Heart left ventricle (tissue), 16 donors: Measurements from ENCODE around the gene CHMP5. TPM values are rescaled to one million over a fixed set of nuclear protein-coding genes. Genes with fewer than 3 reads are reported as not detected.

Source experiments
- ATAC-seq, 4 donors: fragments of 200-7000 bp; cut with Tn5 transposase; one replicate each; pipeline ENCODE4 v1.9.1; 2020 to 2022; ENCODE audit warnings: moderate library complexity in 4 of 4, mild to moderate bottlenecking in 3 of 4, moderate number of reproducible peaks in 1 of 4
- DNase-seq, 5 donors: peaks; one replicate each; pipeline ENCODE4 v3.0.0-alpha.2; 2020
- H3K27ac ChIP-seq, 12 donors: fragments of 200-600 bp; sonication (generic) in 4 of 12; one replicate each; pipeline versions ENCODE4 v1.5.0 to v1.8.0; 2016 to 2022; ENCODE audit warnings: mild to moderate bottlenecking in 2 of 12
- H3K27me3 ChIP-seq, 9 donors: fragments of 200-600 bp; sonication (generic) in 2 of 9; one replicate each; pipeline versions ENCODE4 v1.5.1 to v1.8.0; 2016 to 2022; ENCODE audit warnings: mild to moderate bottlenecking in 3 of 9
- H3K36me3 ChIP-seq, 9 donors: fragments of 200-600 bp; sonication (generic) in 2 of 9; one replicate each; pipeline versions ENCODE4 v1.5.0 to v1.8.0; 2018 to 2022; ENCODE audit warnings: mild to moderate bottlenecking in 2 of 9
- H3K4me1 ChIP-seq, 12 donors: fragments of 200-600 bp; sonication (generic) in 4 of 12; one replicate each; pipeline versions ENCODE4 v1.5.0 to v1.8.0; 2016 to 2022; ENCODE audit warnings: mild to moderate bottlenecking in 3 of 12
- H3K4me3 ChIP-seq, 12 donors: fragments of 200-600 bp; sonication (generic) in 4 of 12; one replicate each; pipeline versions ENCODE4 v1.5.0 to v1.8.0; 2017 to 2022; ENCODE audit warnings: mild to moderate bottlenecking in 9 of 12, moderate library complexity in 4 of 12
- H3K9me3 ChIP-seq, 12 donors: fragments of 200-600 bp; sonication (generic) in 4 of 12; one replicate each; pipeline versions ENCODE4 v1.5.0 to v1.8.0; 2016 to 2022; ENCODE audit warnings: mild to moderate bottlenecking in 1 of 12
- POLR2A ChIP-seq, 2 donors: fragments of 450-650 bp; IDR thresholded peaks; one replicate each; pipeline ENCODE4 v1.6.1; 2017; ENCODE audit warnings: antibody characterized with exemption in 2 of 2, mild to moderate bottlenecking in 2 of 2, moderate library complexity in 2 of 2
- WGBS, 4 donors: extraction: QIAGEN DNeasy Blood & Tissue Kit in 2 of 4; methylation state at CpG; one replicate each; pipeline versions ENCODE4 v1.1.5 to v1.1.7; 2013 to 2018; 5-methylcytosine and 5-hydroxymethylcytosine counted together
- intact Hi-C, 10 donors: fragments of 100-400 bp; cut with DNase I; formaldehyde crosslinking; loops; one replicate each; pipeline versions ENCODE4 v1.11.1 to v1.14.2; 2022
- polyA plus RNA-seq, 2 donors: library from polyadenylated mRNA; stranded (reverse); fragments of 200-250 nt; gene quantifications; one replicate each; pipeline ENCODE4 v1.2.3, GENCODE V29; 2013
- total RNA-seq, 9 donors: library from RNA; depleted of rRNA in 2 of 9; stranded (reverse); fragments of >200 nt in 2 of 9; fragmentation: NEBNext Ultra II Directional in 3 of 9; extraction: Animal tissue kit (Norgen Biotek cat#: 25700) in 3 of 9; gene quantifications; one replicate each; pipeline versions ENCODE4 v1.1.0 to v1.2.4, GENCODE V29; 2016 to 2023
- TF ChIP-seq, protein P1 (sequence below), 12 donors: fragments of 200-600 bp; sonication (generic) in 4 of 12; IDR thresholded peaks; one replicate each; pipeline versions ENCODE4 v1.5.0 to v1.8.0; 2018 to 2022; ENCODE audit warnings: antibody characterized with exemption in 12 of 12, mild to moderate bottlenecking in 5 of 12
- donor health status: ischemic (EF 13 %, LVEDD 7.1; RV severe dilation, severe dysfunction).
- donor health status: healthy with polysubstance abuse.
- donor health status: DM: no; HTN: yes; CAD: no.
- donor health status: DM: no; HTN: no; CAD: no.
- donor health status: ischemic (EF 25% LVEDD 6.9; RV normal size, moderate dysfunction).
- donor health status: ischemic (EF 25% LVEDD 5.7; RV mildly dilated, moderate dysfunction).
- donor health status: healthy.
- donor health status: DM: yes; HTN: yes; CAD: no.
- donor health status: ischemic (EF 35%, LVEDD 5.7; RV mildly dilated, moderate dysfunction).
- donor health status: nonischemic (EF 11% LVEDD 7.7; RV severe dilation, severe dysfunction).
- donor health status: DM: yes; HTN: yes; CAD: no.
- donor health status: PGD.
- donor health status: ischemic (EF 29% LVEDD 5.4; RV normal size, mild dysfunction).
- donor health status: nonischemic (EF 23%, LVEDD 6.1; RV moderate dilation, normal function).

Gene CHMP5
- total and polyA plus RNA-seq, 11 donors, result 24.7 to 76.5 (median 53.0) TPM

DNA sequence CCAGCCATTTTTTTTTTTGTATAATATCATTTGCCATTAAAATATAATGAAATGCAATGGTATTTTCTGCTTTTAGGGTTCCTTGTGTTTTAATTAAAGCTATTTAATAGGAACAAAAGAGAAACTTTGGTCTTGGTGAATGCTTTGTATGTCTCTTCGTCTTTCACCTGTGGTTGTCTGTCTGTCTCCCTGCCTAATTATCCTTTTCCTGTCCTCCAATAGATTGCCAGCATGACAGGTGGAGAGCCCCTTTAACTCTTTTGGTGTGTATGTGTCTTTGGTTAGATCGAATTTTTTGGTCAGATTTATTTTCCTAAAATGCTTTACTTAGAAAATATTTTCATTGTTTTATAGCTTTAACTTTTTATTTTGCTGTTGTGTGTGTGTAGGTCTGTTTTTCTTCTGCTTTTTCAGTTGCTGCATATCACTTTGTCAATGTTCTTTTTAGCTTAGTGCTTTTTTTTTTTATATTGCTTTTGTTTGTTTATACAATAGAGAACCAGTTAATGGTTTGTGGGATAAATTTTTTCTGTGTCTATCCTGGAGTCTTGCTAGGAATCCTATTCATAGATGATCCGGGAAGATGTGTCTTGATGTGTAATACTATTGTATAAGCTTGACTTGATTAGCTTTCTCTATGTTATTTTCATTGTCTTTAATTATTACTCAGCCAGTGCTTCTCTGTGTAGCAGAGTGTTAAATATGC, 8.6 kb downstream of the CHMP5 start:
- no peaks in the 10 kb centered on the region for H3K4me1 ChIP-seq
- no peak for TF ChIP-seq POLR2A (IDR thresholded peaks at IDR 0.05)
- TF ChIP-seq, protein P1, sequence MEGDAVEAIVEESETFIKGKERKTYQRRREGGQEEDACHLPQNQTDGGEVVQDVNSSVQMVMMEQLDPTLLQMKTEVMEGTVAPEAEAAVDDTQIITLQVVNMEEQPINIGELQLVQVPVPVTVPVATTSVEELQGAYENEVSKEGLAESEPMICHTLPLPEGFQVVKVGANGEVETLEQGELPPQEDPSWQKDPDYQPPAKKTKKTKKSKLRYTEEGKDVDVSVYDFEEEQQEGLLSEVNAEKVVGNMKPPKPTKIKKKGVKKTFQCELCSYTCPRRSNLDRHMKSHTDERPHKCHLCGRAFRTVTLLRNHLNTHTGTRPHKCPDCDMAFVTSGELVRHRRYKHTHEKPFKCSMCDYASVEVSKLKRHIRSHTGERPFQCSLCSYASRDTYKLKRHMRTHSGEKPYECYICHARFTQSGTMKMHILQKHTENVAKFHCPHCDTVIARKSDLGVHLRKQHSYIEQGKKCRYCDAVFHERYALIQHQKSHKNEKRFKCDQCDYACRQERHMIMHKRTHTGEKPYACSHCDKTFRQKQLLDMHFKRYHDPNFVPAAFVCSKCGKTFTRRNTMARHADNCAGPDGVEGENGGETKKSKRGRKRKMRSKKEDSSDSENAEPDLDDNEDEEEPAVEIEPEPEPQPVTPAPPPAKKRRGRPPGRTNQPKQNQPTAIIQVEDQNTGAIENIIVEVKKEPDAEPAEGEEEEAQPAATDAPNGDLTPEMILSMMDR (IDR thresholded peaks at IDR 0.05), result no peak
- H3K36me3 ChIP-seq, result peaks cover 0 to 100% (median 94%) of the 10 kb centered on the region in 9 donors
- DNase-seq (no peak), ATAC-seq (no peak)
- no peaks in the 10 kb centered on the region for H3K9me3 ChIP-seq
- H3K27ac ChIP-seq, result no peak overlapping the region
- H3K4me3 ChIP-seq, result no peak overlapping the region
- intact Hi-C loops, result no loop called here
- WGBS, 4 donors, result 78 to 84% (median 81%) methylated on average over 3 of the region's 3 CpGs
- H3K27me3 ChIP-seq, result no peaks in the 10 kb centered on the region

DNA sequence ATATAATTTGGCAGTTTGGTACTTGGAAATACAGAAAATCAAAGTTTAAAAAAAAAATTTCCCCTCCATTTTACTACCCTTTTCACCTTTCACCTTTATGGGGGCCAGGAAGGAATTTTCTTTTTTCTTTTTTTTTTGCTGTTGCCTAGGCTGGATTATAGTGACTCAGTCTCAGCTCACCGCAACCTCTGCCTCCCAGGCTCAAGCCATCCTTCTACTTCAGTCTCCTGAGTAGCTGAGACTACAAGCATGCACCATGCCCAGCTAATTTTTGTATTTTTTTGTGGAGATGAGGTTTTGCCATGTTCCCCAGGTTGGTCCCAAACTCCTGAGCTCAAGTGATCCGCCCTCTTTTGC, 9.1 kb downstream of the CHMP5 start:
- 70 to 97% (median 95%) methylated on average over 2 of the region's 2 CpGs for WGBS, 4 donors
- H3K36me3 ChIP-seq, result peaks cover 3 to 100% (median 94%) of the 10 kb centered on the region in 9 donors
- no peak for ATAC-seq
- no peaks in the 10 kb centered on the region for H3K9me3 ChIP-seq
- no peak for DNase-seq
- TF ChIP-seq, protein P1 (IDR thresholded peaks at IDR 0.05), result no peak
- no peak for TF ChIP-seq POLR2A (IDR thresholded peaks at IDR 0.05)
- H3K27ac ChIP-seq, result no peak overlapping the region
- intact Hi-C loops, result no loop called here
- H3K4me3 ChIP-seq, result no peak overlapping the region
- H3K27me3 ChIP-seq, result no peaks in the 10 kb centered on the region
- H3K4me1 ChIP-seq, result no peaks in the 10 kb centered on the region

DNA sequence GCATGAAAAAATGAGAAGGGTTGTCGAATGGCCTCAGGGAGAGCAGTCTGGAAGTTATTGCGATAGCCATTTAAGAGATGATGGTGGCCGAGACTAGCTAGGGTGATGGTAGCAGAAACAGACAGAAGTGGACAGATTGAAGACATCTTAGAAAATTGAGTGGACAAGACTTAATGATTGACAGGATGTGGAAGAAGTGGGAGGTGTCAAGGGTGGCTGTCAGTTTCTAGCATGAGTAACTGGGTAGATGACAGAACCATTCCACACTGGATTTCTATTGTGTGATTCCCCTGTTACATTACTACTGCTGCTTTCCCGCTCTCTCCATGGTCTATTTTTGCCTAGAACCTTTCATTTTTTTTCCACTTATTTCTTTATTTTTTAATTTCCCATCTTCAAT, 12.6 kb downstream of the CHMP5 start:
- WGBS, 4 donors, result 97 to 98% (median 97%) methylated on average over 4 of the region's 4 CpGs
- H3K4me1 ChIP-seq, result no peaks in the 10 kb centered on the region
- H3K27me3 ChIP-seq, result no peaks in the 10 kb centered on the region
- peaks cover 3 to 100% (median 97%) of the 10 kb centered on the region in 9 donors for H3K36me3 ChIP-seq
- no peak overlapping the region for H3K27ac ChIP-seq
- no peak for TF ChIP-seq POLR2A (IDR thresholded peaks at IDR 0.05)
- TF ChIP-seq, protein P1 (IDR thresholded peaks at IDR 0.05), result no peak
- H3K4me3 ChIP-seq, result no peak overlapping the region
- no peak for ATAC-seq
- no peak for DNase-seq
- intact Hi-C loops, result no loop called here
- no peaks in the 10 kb centered on the region for H3K9me3 ChIP-seq

DNA sequence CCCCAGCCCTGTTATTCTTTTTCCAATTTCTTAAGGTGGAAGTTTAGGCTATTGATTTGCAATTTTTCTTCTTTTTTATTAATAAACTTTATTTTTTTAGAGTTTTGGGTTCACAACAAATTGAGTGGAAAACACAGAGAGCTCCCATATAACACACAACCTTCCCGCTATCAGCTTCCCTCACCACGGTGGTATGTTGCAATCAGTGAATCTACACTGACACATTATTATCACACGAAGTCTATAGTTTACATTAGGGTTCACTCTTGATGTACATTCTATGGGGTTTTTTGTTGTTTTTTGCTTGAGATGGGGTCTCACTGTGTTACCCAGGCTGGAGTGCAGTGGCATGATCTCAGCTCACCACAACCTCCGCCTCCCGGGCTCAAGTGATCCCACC, 20.7 kb downstream of the CHMP5 start:
- no peak for TF ChIP-seq POLR2A (IDR thresholded peaks at IDR 0.05)
- TF ChIP-seq, protein P1 (IDR thresholded peaks at IDR 0.05), result no peak
- H3K27me3 ChIP-seq, result no peaks in the 10 kb centered on the region
- peaks cover 0 to 56% (median 45%) of the 10 kb centered on the region in 9 donors for H3K36me3 ChIP-seq
- H3K9me3 ChIP-seq, result no peaks in the 10 kb centered on the region
- H3K4me3 ChIP-seq, result no peak overlapping the region
- peaks cover 0 to 23% (median 11%) of the 10 kb centered on the region in 12 donors for H3K4me1 ChIP-seq
- ATAC-seq, result no peak
- H3K27ac ChIP-seq, result no peak overlapping the region
- no peak for DNase-seq
- 88 to 89% (median 89%) methylated on average over 5 of the region's 5 CpGs for WGBS, 4 donors
- intact Hi-C loops, result loop anchor here in 4 of 10 donors (5.0 to 10.0 kb wide), 3 partner anchors 169 to 182 kb away; no protein-coding TSS in a partner anchor
